Fibroblast of lung (primary cell): ENCODE results near the gene MFSD11.

Experiments used
- CTCF ChIP-seq, 2 donors: IDR thresholded peaks in 1 of 2; conservative IDR thresholded peaks in 1 of 2; 1 replicate in 1 of 2; 2 replicates in 1 of 2; pipeline ENCODE4 v1.5.1; 2011 to 2012; ENCODE audit warnings: low read length in 2 of 2, control low read depth in 1 of 2, inconsistent platforms in 1 of 2, low read depth in 1 of 2, mild to moderate bottlenecking in 1 of 2
- EZH2 ChIP-seq: IDR thresholded peaks from 2 replicates; pipeline ENCODE4 v1.5.1; 2012; ENCODE audit warnings: low read length, control low read depth, mild to moderate bottlenecking; ENCODE audit errors: missing control alignments

GRCh38 chr17:76725580-76726230 lies 12.2 kb upstream of the MFSD11 start:
- TF ChIP-seq CTCF (conservative IDR thresholded peaks at IDR 0.05 in 1 of 2, IDR thresholded peaks at IDR 0.05 in 1 of 2; ENCODE audit: low read depth in 1 of 2, low read length in 2 of 2) (no peak), EZH2 (no peak)
